Thyroid gland (tissue), 4 donors: ENCODE results near the gene RPS6KA4. TPM values are rescaled to one million over a fixed set of nuclear protein-coding genes. Genes with fewer than 3 reads are reported as not detected.
A peak's percentile ranks its signal among the peaks of the same experiment; 100 is the strongest.

Experiments used
- DNase-seq, 2 donors: peaks; one replicate each; pipeline ENCODE4 v3.0.0-alpha.2; 2019
- H3K27ac ChIP-seq, 3 donors: fragments of 200-600 bp; sonication (generic); 1 replicate in 2 of 3; 2 replicates in 1 of 3; pipeline ENCODE4 v1.5.1; 2016 to 2019; ENCODE audit warnings: mild to moderate bottlenecking in 1 of 3, moderate library complexity in 1 of 3
- H3K27me3 ChIP-seq: fragments of 200-600 bp; sonication (generic); one replicate; pipeline ENCODE4 v1.5.1; 2019
- H3K36me3 ChIP-seq, 2 donors: fragments of 200-600 bp; sonication (generic); one replicate each; pipeline ENCODE4 v1.5.1; 2016 to 2019
- H3K4me1 ChIP-seq, 2 donors: fragments of 200-600 bp; sonication (generic); one replicate each; pipeline ENCODE4 v1.5.1; 2017 to 2019
- H3K4me3 ChIP-seq, 3 donors: fragments of 200-600 bp; sonication (generic); replicated peaks in 1 of 3; 1 replicate in 2 of 3; 2 replicates in 1 of 3; pipeline ENCODE4 v1.5.1; 2016; ENCODE audit warnings: mild to moderate bottlenecking in 1 of 3
- H3K9me3 ChIP-seq: fragments of 200-600 bp; sonication (generic); one replicate; pipeline ENCODE4 v1.5.1; 2017
- POLR2A ChIP-seq, 2 donors: fragments of 450-650 bp; IDR thresholded peaks; one replicate each; pipeline ENCODE4 v1.6.1; 2017; ENCODE audit warnings: antibody characterized with exemption in 2 of 2, mild to moderate bottlenecking in 2 of 2, moderate library complexity in 1 of 2
- WGBS, 2 donors: methylation state at CpG; one replicate each; pipeline ENCODE4 v1.1.5; 2017; 5-methylcytosine and 5-hydroxymethylcytosine counted together
- intact Hi-C: fragments of 100-400 bp; cut with DNase I; formaldehyde crosslinking; loops from one replicate; pipeline ENCODE4 v1.15.1; 2023
- total RNA-seq, 4 donors: library from RNA; depleted of rRNA; stranded (reverse); fragments of >200 nt; gene quantifications; one replicate each; pipeline ENCODE4 v1.2.3, GENCODE V29; 2016
- TF ChIP-seq, protein P1 (sequence below), 6 experiments: fragments of 200-600 bp in 3 of 6; fragments of 450-650 bp in 3 of 6; sonication (generic) in 3 of 6; IDR thresholded peaks; one replicate each; pipeline ENCODE4 v1.5.1; 2016 to 2019; ENCODE audit warnings: antibody characterized with exemption in 6 of 6, mild to moderate bottlenecking in 2 of 6, inconsistent platforms in 1 of 6, moderate library complexity in 1 of 6

Gene RPS6KA4
- total RNA-seq, 4 donors from 2014 or later, result 19.2 to 44.9 (median 21.8) TPM

DNA sequence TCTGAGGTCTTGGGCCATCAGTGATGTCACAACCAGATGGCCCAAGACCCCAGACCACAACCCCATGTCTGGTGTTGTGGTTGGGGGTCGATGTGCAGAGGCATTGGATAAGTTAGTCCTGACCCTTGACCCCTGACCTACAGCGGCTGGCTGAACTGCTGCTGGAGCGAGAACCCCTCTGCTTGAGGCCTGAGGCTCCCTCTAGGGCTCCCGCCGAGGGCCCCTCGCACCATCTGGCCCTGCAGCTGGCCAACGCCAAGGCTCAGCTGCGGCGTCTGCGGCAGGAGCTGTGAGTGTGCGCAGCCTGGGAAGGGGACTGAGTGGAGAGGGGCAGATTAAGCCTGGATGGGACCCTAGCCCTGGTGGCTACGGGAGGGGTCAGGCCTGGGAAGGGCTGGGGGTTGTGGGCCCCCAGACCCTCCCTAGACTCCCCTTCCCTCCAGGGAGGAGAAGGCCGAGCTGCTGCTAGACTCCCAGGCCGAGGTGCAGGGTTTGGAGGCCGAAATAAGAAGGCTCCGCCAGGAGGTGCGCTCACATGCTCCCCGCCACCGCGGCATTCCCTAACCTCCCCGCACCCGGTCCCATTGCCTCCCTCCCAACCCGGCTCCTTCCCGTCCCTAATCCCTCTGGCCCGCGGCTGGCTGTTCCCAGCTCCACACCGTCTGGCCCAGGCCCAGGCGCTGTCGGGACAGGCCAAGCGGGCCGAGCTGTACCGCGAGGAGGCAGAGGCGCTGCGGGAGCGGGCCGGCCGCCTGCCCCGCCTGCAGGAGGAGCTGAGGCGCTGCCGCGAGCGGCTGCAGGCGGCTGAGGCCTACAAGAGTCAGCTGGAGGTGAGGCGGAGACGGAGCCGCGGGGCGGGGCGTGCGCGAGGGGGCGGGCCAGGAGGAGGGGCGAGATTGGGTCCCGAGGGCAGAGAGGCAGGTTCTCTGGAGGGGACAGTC is 16.8 kb upstream of the RPS6KA4 start:
- Histone ChIP-seq H3K4me3 (no peak overlapping the region), H3K4me1 (peaks cover 0 to 20% of the 10 kb centered on the region in 2 donors), H3K36me3 (no peaks in the 10 kb centered on the region), H3K9me3 (no peaks in the 10 kb centered on the region), H3K27me3 (no peaks in the 10 kb centered on the region), H3K27ac (peak overlapping the region in 1 of 3 donors; percentile 28)
- 21 to 42% methylated on average over 16 to 33 of the region's 55 CpGs for WGBS, 2 donors
- TF ChIP-seq, protein P1, sequence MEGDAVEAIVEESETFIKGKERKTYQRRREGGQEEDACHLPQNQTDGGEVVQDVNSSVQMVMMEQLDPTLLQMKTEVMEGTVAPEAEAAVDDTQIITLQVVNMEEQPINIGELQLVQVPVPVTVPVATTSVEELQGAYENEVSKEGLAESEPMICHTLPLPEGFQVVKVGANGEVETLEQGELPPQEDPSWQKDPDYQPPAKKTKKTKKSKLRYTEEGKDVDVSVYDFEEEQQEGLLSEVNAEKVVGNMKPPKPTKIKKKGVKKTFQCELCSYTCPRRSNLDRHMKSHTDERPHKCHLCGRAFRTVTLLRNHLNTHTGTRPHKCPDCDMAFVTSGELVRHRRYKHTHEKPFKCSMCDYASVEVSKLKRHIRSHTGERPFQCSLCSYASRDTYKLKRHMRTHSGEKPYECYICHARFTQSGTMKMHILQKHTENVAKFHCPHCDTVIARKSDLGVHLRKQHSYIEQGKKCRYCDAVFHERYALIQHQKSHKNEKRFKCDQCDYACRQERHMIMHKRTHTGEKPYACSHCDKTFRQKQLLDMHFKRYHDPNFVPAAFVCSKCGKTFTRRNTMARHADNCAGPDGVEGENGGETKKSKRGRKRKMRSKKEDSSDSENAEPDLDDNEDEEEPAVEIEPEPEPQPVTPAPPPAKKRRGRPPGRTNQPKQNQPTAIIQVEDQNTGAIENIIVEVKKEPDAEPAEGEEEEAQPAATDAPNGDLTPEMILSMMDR (IDR thresholded peaks at IDR 0.05), result peak in 4 of 6 experiments; percentile 15 to 59 (median 50)
- peak in 1 of 2 donors; percentile 58 for TF ChIP-seq POLR2A (IDR thresholded peaks at IDR 0.05)
- peak; percentile 91 to 93 for DNase-seq
- intact Hi-C loops, result no loop called here

DNA sequence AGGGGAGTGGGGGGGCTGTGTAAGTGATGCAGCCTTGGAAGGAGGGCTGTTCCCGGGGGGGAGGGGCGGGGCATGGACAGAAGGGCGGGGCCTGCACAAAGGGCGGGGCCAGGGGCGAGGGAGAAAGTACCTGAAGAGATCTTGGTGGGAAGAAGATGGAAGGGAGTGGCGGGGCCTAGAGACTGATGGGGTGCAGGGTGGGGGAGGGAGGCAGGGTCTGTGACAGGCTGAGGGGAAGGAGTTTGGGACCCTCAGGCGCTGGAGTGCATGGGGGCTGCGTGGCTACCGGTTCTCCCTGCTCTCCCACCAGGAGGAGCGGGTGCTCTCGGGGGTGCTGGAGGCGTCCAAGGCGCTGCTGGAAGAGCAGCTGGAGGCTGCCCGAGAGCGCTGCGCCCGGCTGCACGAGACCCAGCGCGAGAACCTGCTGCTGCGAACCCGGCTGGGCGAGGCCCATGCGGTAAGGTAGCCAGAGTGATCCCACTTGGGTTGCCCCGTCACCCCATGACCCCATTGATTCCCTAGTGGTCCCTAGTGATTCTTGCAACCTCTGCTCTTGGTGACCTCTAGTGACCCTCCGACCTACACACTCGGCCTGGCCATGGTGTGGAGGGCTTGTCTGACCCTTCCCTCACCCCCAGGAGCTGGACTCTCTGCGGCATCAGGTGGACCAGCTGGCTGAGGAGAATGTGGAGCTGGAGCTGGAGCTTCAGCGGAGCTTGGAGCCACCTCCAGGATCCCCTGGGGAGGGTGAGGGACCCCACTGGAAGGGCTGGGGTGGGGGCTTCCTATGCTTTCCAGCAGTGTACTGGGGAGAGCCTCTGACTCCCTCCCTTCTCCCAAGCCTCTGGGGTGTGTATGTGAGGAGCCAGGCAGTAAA is 15.9 kb upstream of the RPS6KA4 start:
- H3K27me3 ChIP-seq, result no peaks in the 10 kb centered on the region
- no peak for DNase-seq
- TF ChIP-seq POLR2A (IDR thresholded peaks at IDR 0.05), result no peak
- TF ChIP-seq, protein P1 (IDR thresholded peaks at IDR 0.05), result no peak
- no peaks in the 10 kb centered on the region for H3K36me3 ChIP-seq
- no peak overlapping the region for H3K4me3 ChIP-seq
- intact Hi-C loops, result no loop called here
- H3K9me3 ChIP-seq, result no peaks in the 10 kb centered on the region
- 42 to 71% methylated on average over 12 to 26 of the region's 29 CpGs for WGBS, 2 donors
- H3K27ac ChIP-seq, result no peak overlapping the region
- peaks cover 0 to 20% of the 10 kb centered on the region in 2 donors for H3K4me1 ChIP-seq

DNA sequence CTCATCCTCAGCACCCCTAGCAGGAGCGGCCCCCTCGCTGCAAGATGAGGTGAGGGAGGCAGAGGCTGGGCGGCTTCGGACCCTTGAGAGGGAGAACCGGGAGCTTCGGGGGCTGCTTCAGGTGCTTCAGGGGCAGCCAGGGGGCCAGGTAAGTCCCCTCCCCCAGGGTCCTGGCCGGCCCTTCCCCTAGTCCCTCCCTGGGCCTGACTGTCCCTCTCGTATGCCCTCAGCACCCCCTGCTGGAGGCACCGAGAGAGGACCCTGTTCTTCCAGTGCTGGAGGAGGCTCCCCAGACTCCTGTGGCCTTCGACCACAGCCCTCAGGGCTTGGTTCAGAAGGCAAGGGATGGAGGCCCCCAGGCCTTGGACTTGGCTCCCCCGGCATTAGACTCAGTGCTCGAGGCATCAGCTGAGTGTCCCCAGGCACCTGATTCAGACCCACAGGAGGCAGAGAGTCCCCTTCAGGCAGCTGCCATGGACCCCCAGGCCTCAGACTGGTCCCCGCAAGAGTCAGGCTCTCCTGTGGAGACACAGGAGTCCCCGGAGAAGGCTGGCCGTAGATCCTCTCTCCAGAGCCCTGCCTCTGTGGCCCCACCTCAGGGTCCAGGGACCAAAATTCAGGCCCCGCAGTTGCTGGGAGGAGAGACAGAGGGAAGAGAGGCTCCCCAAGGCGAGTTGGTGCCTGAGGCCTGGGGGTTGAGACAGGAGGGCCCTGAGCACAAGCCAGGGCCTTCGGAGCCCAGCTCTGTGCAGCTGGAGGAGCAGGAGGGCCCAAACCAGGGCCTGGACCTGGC is 15.0 kb upstream of the RPS6KA4 start:
- intact Hi-C loops, result no loop called here
- peaks cover 0 to 17% of the 10 kb centered on the region in 2 donors for H3K4me1 ChIP-seq
- H3K27ac ChIP-seq, result no peak overlapping the region
- WGBS, 2 donors, result 76 to 84% methylated on average over 6 to 9 of the region's 18 CpGs
- no peaks in the 10 kb centered on the region for H3K27me3 ChIP-seq
- DNase-seq, result no peak
- no peaks in the 10 kb centered on the region for H3K9me3 ChIP-seq
- TF ChIP-seq, protein P1 (IDR thresholded peaks at IDR 0.05), result no peak
- no peaks in the 10 kb centered on the region for H3K36me3 ChIP-seq
- H3K4me3 ChIP-seq, result no peak overlapping the region

DNA sequence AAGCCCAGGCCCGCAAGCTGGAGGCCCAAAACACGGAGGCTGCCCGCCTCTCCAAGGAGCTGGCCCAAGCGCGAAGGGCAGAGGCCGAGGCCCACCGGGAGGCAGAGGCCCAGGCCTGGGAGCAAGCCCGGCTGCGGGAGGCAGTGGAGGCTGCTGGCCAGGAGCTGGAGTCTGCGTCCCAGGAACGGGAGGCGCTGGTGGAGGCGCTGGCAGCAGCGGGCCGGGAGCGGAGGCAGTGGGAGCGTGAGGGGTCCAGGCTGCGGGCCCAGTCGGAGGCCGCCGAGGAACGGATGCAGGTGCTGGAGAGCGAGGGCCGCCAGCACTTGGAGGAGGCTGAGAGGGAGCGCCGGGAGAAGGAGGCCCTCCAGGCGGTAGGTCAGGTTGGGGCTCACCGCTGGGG is 14.2 kb upstream of the RPS6KA4 start:
- Histone ChIP-seq H3K4me1 (peaks cover 0 to 17% of the 10 kb centered on the region in 2 donors), H3K36me3 (no peaks in the 10 kb centered on the region), H3K27me3 (no peaks in the 10 kb centered on the region), H3K27ac (no peak overlapping the region), H3K9me3 (no peaks in the 10 kb centered on the region), H3K4me3 (no peak overlapping the region)
- DNase-seq, result no peak
- WGBS, 2 donors, result 94 to 96% methylated on average over 25 to 26 of the region's 28 CpGs
- no peak for TF ChIP-seq POLR2A (IDR thresholded peaks at IDR 0.05)
- TF ChIP-seq, protein P1 (IDR thresholded peaks at IDR 0.05), result no peak
- intact Hi-C loops, result no loop called here
